Testis (tissue), 2 donors: Measurements from ENCODE around the gene ALKBH2.

Experiments used
- POLR2A ChIP-seq: fragments of 450-650 bp; IDR thresholded peaks from one replicate; pipeline ENCODE4 v1.6.1; 2017; ENCODE audit warnings: antibody characterized with exemption, mild to moderate bottlenecking, moderate library complexity
- TF ChIP-seq, protein P1 (sequence below), 3 experiments: fragments of 450-650 bp in 2 of 3; fragments of 200-600 bp in 1 of 3; sonication (generic) in 1 of 3; IDR thresholded peaks; one replicate each; pipeline ENCODE4 v1.5.1; 2016 to 2019; ENCODE audit warnings: antibody characterized with exemption in 3 of 3, mild to moderate bottlenecking in 2 of 3, moderate library complexity in 1 of 3

DNA sequence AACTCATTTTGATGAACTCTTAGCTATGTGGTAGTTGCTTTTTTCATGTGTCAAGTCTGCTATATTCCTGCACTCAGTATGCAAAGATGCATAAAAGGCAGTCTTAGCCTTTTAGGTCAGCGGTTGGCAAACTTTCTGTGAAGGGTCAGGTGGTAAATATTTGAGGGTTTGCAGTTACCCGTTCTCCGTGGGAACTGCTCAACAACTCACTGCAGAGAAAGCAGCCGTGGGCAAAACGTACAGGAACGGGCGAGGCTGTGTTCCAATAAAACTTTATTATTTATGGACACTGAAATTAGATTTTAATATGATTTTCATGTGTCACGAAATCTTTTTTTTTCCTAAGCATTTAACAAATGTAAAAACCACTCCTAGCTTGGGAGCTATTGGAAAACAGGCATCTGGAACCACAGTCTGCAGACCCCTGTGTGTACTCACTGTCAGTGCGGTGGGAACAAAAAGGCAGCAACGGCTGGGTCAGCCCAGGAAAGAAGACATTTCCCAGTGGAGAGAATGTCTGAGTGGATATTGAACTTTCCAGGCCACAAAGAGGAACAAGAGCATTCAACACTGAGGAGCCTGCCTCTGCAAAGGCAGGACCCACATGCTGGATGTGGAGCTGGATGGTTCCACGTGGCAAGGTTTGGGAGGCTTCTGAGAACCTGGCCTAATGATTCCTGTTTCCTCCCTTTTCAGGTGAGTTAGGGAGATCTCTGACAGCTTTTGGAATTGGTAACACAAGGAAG lies 19.6 kb upstream of the ALKBH2 start:
- TF ChIP-seq, protein P1, sequence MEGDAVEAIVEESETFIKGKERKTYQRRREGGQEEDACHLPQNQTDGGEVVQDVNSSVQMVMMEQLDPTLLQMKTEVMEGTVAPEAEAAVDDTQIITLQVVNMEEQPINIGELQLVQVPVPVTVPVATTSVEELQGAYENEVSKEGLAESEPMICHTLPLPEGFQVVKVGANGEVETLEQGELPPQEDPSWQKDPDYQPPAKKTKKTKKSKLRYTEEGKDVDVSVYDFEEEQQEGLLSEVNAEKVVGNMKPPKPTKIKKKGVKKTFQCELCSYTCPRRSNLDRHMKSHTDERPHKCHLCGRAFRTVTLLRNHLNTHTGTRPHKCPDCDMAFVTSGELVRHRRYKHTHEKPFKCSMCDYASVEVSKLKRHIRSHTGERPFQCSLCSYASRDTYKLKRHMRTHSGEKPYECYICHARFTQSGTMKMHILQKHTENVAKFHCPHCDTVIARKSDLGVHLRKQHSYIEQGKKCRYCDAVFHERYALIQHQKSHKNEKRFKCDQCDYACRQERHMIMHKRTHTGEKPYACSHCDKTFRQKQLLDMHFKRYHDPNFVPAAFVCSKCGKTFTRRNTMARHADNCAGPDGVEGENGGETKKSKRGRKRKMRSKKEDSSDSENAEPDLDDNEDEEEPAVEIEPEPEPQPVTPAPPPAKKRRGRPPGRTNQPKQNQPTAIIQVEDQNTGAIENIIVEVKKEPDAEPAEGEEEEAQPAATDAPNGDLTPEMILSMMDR (IDR thresholded peaks at IDR 0.05) = no peak
- no peak for TF ChIP-seq POLR2A
